Keratinocyte (primary cell): ENCODE results near the gene OTOS.

Experiments used
- EZH2 ChIP-seq: IDR thresholded peaks from one replicate; pipeline ENCODE4 v1.6.1; 2012; ENCODE audit warnings: inconsistent platforms, mild to moderate bottlenecking, low read length, moderate library complexity
- TF ChIP-seq, protein P1 (sequence below), 3 experiments: IDR thresholded peaks in 1 of 3; conservative IDR thresholded peaks in 1 of 3; optimal IDR thresholded peaks in 1 of 3; 2 replicates in 2 of 3; 3 replicates in 1 of 3; pipeline versions ENCODE3 to v1.5.1; 2011; ENCODE audit warnings: low read length in 3 of 3, mild to moderate bottlenecking in 3 of 3, moderate library complexity in 2 of 3, control low read depth in 1 of 3, inconsistent platforms in 1 of 3; ENCODE audit not compliant: insufficient read depth in 2 of 3; ENCODE audit errors: extremely low read depth in 1 of 3

DNA sequence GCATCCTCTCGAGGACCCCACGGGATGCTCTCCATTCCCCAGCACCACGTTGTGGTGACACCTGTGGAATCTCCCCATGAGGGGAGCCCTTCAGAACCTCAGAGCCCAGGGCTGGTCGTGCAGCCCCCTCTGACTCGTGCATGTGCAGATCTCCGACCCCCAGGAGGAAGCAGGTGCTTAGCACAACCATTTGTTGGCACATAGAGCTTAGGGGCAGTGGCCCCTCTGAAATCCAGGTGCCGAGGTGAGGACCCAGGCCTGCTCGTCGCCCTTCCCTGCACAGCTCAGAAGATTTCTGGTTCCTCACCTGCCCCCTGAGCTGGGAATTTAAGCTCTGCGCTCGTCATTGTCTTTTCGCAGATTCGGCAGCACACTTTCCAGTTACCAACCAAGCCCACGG, 1.3 kb upstream of the OTOS start:
- TF ChIP-seq, protein P1, sequence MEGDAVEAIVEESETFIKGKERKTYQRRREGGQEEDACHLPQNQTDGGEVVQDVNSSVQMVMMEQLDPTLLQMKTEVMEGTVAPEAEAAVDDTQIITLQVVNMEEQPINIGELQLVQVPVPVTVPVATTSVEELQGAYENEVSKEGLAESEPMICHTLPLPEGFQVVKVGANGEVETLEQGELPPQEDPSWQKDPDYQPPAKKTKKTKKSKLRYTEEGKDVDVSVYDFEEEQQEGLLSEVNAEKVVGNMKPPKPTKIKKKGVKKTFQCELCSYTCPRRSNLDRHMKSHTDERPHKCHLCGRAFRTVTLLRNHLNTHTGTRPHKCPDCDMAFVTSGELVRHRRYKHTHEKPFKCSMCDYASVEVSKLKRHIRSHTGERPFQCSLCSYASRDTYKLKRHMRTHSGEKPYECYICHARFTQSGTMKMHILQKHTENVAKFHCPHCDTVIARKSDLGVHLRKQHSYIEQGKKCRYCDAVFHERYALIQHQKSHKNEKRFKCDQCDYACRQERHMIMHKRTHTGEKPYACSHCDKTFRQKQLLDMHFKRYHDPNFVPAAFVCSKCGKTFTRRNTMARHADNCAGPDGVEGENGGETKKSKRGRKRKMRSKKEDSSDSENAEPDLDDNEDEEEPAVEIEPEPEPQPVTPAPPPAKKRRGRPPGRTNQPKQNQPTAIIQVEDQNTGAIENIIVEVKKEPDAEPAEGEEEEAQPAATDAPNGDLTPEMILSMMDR (optimal IDR thresholded peaks at IDR 0.05 in 1 of 3, IDR thresholded peaks at IDR 0.05 in 1 of 3, conservative IDR thresholded peaks at IDR 0.05 in 1 of 3; ENCODE audit: extremely low read depth in 1 of 3, insufficient read depth in 2 of 3, low read length in 3 of 3), result no peak
- TF ChIP-seq EZH2, result no peak
